Mesenchymal stem cell (in vitro differentiated cells and primary cell): ENCODE measurements around the gene SRPK2.

Source experiments
- DNase-seq: peaks from one replicate; pipeline ENCODE4 v3.0.0-alpha.2; 2013
- H2AFZ ChIP-seq: one replicate; pipeline ENCODE4 v1.6.1; 2013; ENCODE audit warnings: low read depth, mild to moderate bottlenecking, control low read depth, inconsistent platforms, low read length, moderate library complexity
- H2AK5ac ChIP-seq: 2 replicates; pipeline ENCODE4 v1.6.1; 2013; ENCODE audit warnings: low read length, moderate library complexity, mild to moderate bottlenecking, inconsistent platforms; ENCODE audit not compliant: severe bottlenecking
- H2BK120ac ChIP-seq: one replicate; pipeline ENCODE4 v1.6.1; 2013; ENCODE audit warnings: low read depth, mild to moderate bottlenecking, inconsistent platforms, low read length, moderate library complexity
- H2BK12ac ChIP-seq, 2 experiments: one replicate each; pipeline ENCODE4 v1.6.1; 2013; ENCODE audit warnings: inconsistent platforms in 2 of 2, low read length in 2 of 2, mild to moderate bottlenecking in 2 of 2, moderate library complexity in 2 of 2, control low read depth in 1 of 2
- H2BK15ac ChIP-seq: one replicate; pipeline ENCODE4 v1.6.1; 2013; ENCODE audit warnings: mild to moderate bottlenecking, low read depth, inconsistent platforms; ENCODE audit not compliant: poor library complexity, severe bottlenecking
- H2BK5ac ChIP-seq: 2 replicates; pipeline ENCODE4 v1.6.1; 2013; ENCODE audit warnings: low read depth, mild to moderate bottlenecking, low read length, control low read depth, inconsistent platforms; ENCODE audit not compliant: poor library complexity, severe bottlenecking
- H3K14ac ChIP-seq, 2 experiments: one replicate each; pipeline ENCODE4 v1.6.1; 2013; ENCODE audit warnings: inconsistent platforms in 2 of 2, low read length in 2 of 2, control low read depth in 1 of 2, mild to moderate bottlenecking in 1 of 2, moderate library complexity in 1 of 2
- H3K18ac ChIP-seq, 2 experiments: one replicate each; pipeline ENCODE4 v1.6.1; 2013; ENCODE audit warnings: inconsistent platforms in 2 of 2, low read length in 2 of 2, control low read depth in 1 of 2, low read depth in 1 of 2, mild to moderate bottlenecking in 1 of 2
- H3K23ac ChIP-seq, 2 experiments: one replicate each; pipeline ENCODE4 v1.6.1; 2013; ENCODE audit warnings: inconsistent platforms in 2 of 2, low read length in 2 of 2, mild to moderate bottlenecking in 2 of 2, moderate library complexity in 2 of 2, control low read depth in 1 of 2
- H3K27ac ChIP-seq: 2 replicates; pipeline ENCODE4 v1.5.1; 2013; ENCODE audit warnings: mild to moderate bottlenecking, moderate library complexity, low read length, control low read depth, inconsistent platforms; ENCODE audit not compliant: poor library complexity, severe bottlenecking
- H3K27me3 ChIP-seq, 2 experiments: 2 replicates each; pipeline versions ENCODE4 v1.6.1 to v1.7.0; 2013; ENCODE audit warnings: low read length in 2 of 2, mild to moderate bottlenecking in 2 of 2, moderate library complexity in 2 of 2, control low read depth in 1 of 2, inconsistent platforms in 1 of 2; ENCODE audit not compliant: control insufficient read depth in 1 of 2, insufficient read depth in 1 of 2
- H3K36me3 ChIP-seq, 2 experiments: 2 replicates each; pipeline versions ENCODE4 v1.6.1 to v1.7.0; 2013; ENCODE audit warnings: low read length in 2 of 2, control low read depth in 1 of 2, inconsistent platforms in 1 of 2, low read depth in 1 of 2, mild to moderate bottlenecking in 1 of 2; ENCODE audit not compliant: insufficient read depth in 2 of 2, control insufficient read depth in 1 of 2
- H3K4ac ChIP-seq, 2 experiments: one replicate each; pipeline ENCODE4 v1.6.1; 2013; ENCODE audit warnings: inconsistent platforms in 2 of 2, low read length in 2 of 2, mild to moderate bottlenecking in 2 of 2, moderate library complexity in 2 of 2, control low read depth in 1 of 2, low read depth in 1 of 2
- H3K4me1 ChIP-seq: 2 replicates; pipeline ENCODE4 v1.6.1; 2013; ENCODE audit warnings: low read depth, low read length, control low read depth; ENCODE audit not compliant: control insufficient read depth, insufficient read depth
- H3K4me2 ChIP-seq: 2 replicates; pipeline ENCODE4 v1.6.1; 2013; ENCODE audit warnings: low read length, mild to moderate bottlenecking, inconsistent platforms; ENCODE audit not compliant: poor library complexity, severe bottlenecking
- H3K4me3 ChIP-seq, 2 experiments: 2 replicates each; pipeline versions ENCODE4 v1.5.1 to v1.7.0; 2013; ENCODE audit warnings: low read length in 2 of 2, mild to moderate bottlenecking in 2 of 2, control low read depth in 1 of 2, low read depth in 1 of 2; ENCODE audit not compliant: insufficient read depth in 1 of 2
- H3K79me1 ChIP-seq: replicated peaks from 2 replicates; pipeline ENCODE4 v1.6.1; 2013; ENCODE audit warnings: mild to moderate bottlenecking, control low read depth, low read length, inconsistent platforms; ENCODE audit not compliant: poor library complexity, severe bottlenecking
- H3K9ac ChIP-seq: 2 replicates; pipeline ENCODE4 v1.7.0; 2013; ENCODE audit warnings: mild to moderate bottlenecking, low read length, moderate library complexity
- H3K9me3 ChIP-seq: 2 replicates; pipeline ENCODE4 v1.7.0; 2013; ENCODE audit warnings: mild to moderate bottlenecking, low read length; ENCODE audit not compliant: control insufficient read depth
- H4K8ac ChIP-seq: one replicate; pipeline ENCODE4 v1.6.1; 2013; ENCODE audit warnings: inconsistent platforms, mild to moderate bottlenecking, low read length, moderate library complexity
- H4K91ac ChIP-seq: one replicate; pipeline ENCODE4 v1.6.1; 2013; ENCODE audit warnings: mild to moderate bottlenecking, low read length, inconsistent platforms
- WGBS: methylation state at CpG from one replicate; pipeline ENCODE4 v1.1.7; 2013; ENCODE audit warnings: mixed read lengths; 5-methylcytosine and 5-hydroxymethylcytosine counted together

The SRPK2 gene

GRCh38 chr7:105191331-105191730 is 197.4 kb downstream of the SRPK2 start:
- H2AK5ac ChIP-seq = no peak overlapping the region
- H3K14ac ChIP-seq = no peak overlapping the region
- 100% methylated on average over 1 of the region's 2 CpGs for WGBS
- H4K91ac ChIP-seq = no peak overlapping the region
- H2BK5ac ChIP-seq = no peak overlapping the region
- no peak overlapping the region for H3K9ac ChIP-seq
- H3K36me3 ChIP-seq = peaks cover 3 to 6% of the 10 kb centered on the region in 2 experiments
- no peak overlapping the region for H2BK120ac ChIP-seq
- H3K4me2 ChIP-seq = no peak overlapping the region
- peaks cover 32% of the 10 kb centered on the region for H3K79me1 ChIP-seq
- no peak overlapping the region for H2BK15ac ChIP-seq
- no peak overlapping the region for H2AFZ ChIP-seq
- H4K8ac ChIP-seq = no peak overlapping the region
- no peaks in the 10 kb centered on the region for H3K9me3 ChIP-seq
- no peak for DNase-seq
- no peak overlapping the region for H3K23ac ChIP-seq
- H3K18ac ChIP-seq = no peak overlapping the region
- no peaks in the 10 kb centered on the region for H3K27me3 ChIP-seq
- no peak overlapping the region for H2BK12ac ChIP-seq
- peaks cover under 1% of the 10 kb centered on the region for H3K4me1 ChIP-seq
- no peak overlapping the region for H3K27ac ChIP-seq
- H3K4me3 ChIP-seq = no peak overlapping the region
- H3K4ac ChIP-seq = no peak overlapping the region

GRCh38 chr7:105189859-105190492 is 198.7 kb downstream of the SRPK2 start:
- Histone ChIP-seq H2BK120ac (no peak overlapping the region), H3K27ac (no peak overlapping the region), H3K23ac (no peak overlapping the region), H3K4ac (no peak overlapping the region), H3K36me3 (peaks cover 3 to 7% of the 10 kb centered on the region in 2 experiments), H3K9ac (no peak overlapping the region), H3K14ac (no peak overlapping the region), H2BK15ac (no peak overlapping the region), H3K4me3 (no peak overlapping the region), H3K4me1 (no peaks in the 10 kb centered on the region), H2AFZ (no peak overlapping the region), H3K18ac (no peak overlapping the region), H3K4me2 (no peak overlapping the region), H2AK5ac (no peak overlapping the region), H3K79me1 (peaks cover 32% of the 10 kb centered on the region), H2BK5ac (no peak overlapping the region), H3K9me3 (no peaks in the 10 kb centered on the region), H4K91ac (no peak overlapping the region), H2BK12ac (no peak overlapping the region), H4K8ac (no peak overlapping the region), H3K27me3 (no peaks in the 10 kb centered on the region)
- 93% methylated on average over 7 of the region's 8 CpGs for WGBS
- DNase-seq = no peak

GRCh38 chr7:105188201-105188600 is 200.5 kb downstream of the SRPK2 start:
- Histone ChIP-seq H4K8ac (no peak overlapping the region), H2AFZ (no peak overlapping the region), H3K4me1 (no peaks in the 10 kb centered on the region), H3K14ac (no peak overlapping the region), H3K4ac (no peak overlapping the region), H3K79me1 (peaks cover 32% of the 10 kb centered on the region), H2BK120ac (no peak overlapping the region), H3K18ac (no peak overlapping the region), H3K27ac (no peak overlapping the region), H3K4me2 (no peak overlapping the region), H2BK12ac (no peak overlapping the region), H3K9ac (no peak overlapping the region), H4K91ac (no peak overlapping the region), H3K27me3 (no peaks in the 10 kb centered on the region), H2BK15ac (no peak overlapping the region), H3K36me3 (peaks cover 2 to 3% of the 10 kb centered on the region in 2 experiments), H2BK5ac (no peak overlapping the region), H3K4me3 (no peak overlapping the region), H2AK5ac (no peak overlapping the region), H3K9me3 (no peaks in the 10 kb centered on the region), H3K23ac (no peak overlapping the region)
- DNase-seq = peak; percentile 22

- no peak overlapping the region for H2AFZ ChIP-seq
Measured at GRCh38 chr7:105187302-105188169, 201.2 kb downstream of the SRPK2 start.

More at GRCh38 chr7:105187302-105188169, 201.2 kb downstream of the SRPK2 start:
- H3K18ac ChIP-seq = no peak overlapping the region
- no peak overlapping the region for H4K91ac ChIP-seq
- H3K27me3 ChIP-seq = no peaks in the 10 kb centered on the region
- H3K23ac ChIP-seq = no peak overlapping the region
- no peak overlapping the region for H2AK5ac ChIP-seq
- no peak overlapping the region for H3K9ac ChIP-seq
- H3K79me1 ChIP-seq = peaks cover 32% of the 10 kb centered on the region
- H3K27ac ChIP-seq = no peak overlapping the region
- H4K8ac ChIP-seq = no peak overlapping the region
- no peak overlapping the region for H3K4me2 ChIP-seq
- H3K36me3 ChIP-seq = peaks cover 2 to 3% of the 10 kb centered on the region in 2 experiments
- H3K4ac ChIP-seq = no peak overlapping the region
- no peak overlapping the region for H2BK12ac ChIP-seq
- H3K9me3 ChIP-seq = no peaks in the 10 kb centered on the region
- H2BK5ac ChIP-seq = no peak overlapping the region
- peak; percentile 24 for DNase-seq
- no peak overlapping the region for H3K14ac ChIP-seq
- no peak overlapping the region for H3K4me3 ChIP-seq
- no peaks in the 10 kb centered on the region for H3K4me1 ChIP-seq
- H2BK15ac ChIP-seq = no peak overlapping the region
- 94% methylated on average over 2 of the region's 4 CpGs for WGBS
- no peak overlapping the region for H2BK120ac ChIP-seq
